Mesendoderm (in vitro differentiated cells): ENCODE data around the gene AIM2.
"Not testable (repeated sequence)": the region's sequence is repeated elsewhere in the genome, so short reads cannot be mapped to it uniquely, and the experiment has no call there.

ENCODE experiments used
- DNase-seq: peaks from one replicate; pipeline ENCODE4 v3.0.0; 2013
- H2AK5ac ChIP-seq: 2 replicates; pipeline ENCODE4 v1.6.1; 2013; ENCODE audit warnings: low read length, inconsistent platforms
- H2BK120ac ChIP-seq: 2 replicates; pipeline ENCODE4 v1.6.1; 2013; ENCODE audit warnings: low read depth, mild to moderate bottlenecking, low read length, moderate library complexity, mixed read lengths
- H2BK15ac ChIP-seq: replicated peaks from 2 replicates; pipeline ENCODE4 v1.6.1; 2013; ENCODE audit warnings: low read depth, mild to moderate bottlenecking, moderate library complexity
- H2BK5ac ChIP-seq: 2 replicates; pipeline ENCODE4 v1.6.1; 2013; ENCODE audit warnings: low read length, inconsistent platforms
- H3K18ac ChIP-seq: 2 replicates; pipeline ENCODE4 v1.6.1; 2013; ENCODE audit warnings: mild to moderate bottlenecking, low read length, mixed read lengths
- H3K23ac ChIP-seq: one replicate; pipeline ENCODE4 v1.6.1; 2013; ENCODE audit warnings: low read length
- H3K27ac ChIP-seq: 2 replicates; pipeline ENCODE4 v1.5.1; 2013; ENCODE audit warnings: low read depth, mild to moderate bottlenecking, inconsistent platforms, low read length, moderate library complexity
- H3K27me3 ChIP-seq: 2 replicates; pipeline ENCODE4 v1.6.1; 2013; ENCODE audit warnings: low read length, control low read depth, mild to moderate bottlenecking, inconsistent platforms; ENCODE audit not compliant: insufficient read depth, poor library complexity
- H3K36me3 ChIP-seq: 2 replicates; pipeline ENCODE4 v1.6.1; 2013; ENCODE audit warnings: low read length, inconsistent platforms; ENCODE audit not compliant: control insufficient read depth, insufficient read depth
- H3K4ac ChIP-seq: one replicate; pipeline ENCODE4 v1.6.1; 2013; ENCODE audit warnings: low read depth, mild to moderate bottlenecking, low read length, moderate library complexity
- H3K4me1 ChIP-seq: 2 replicates; pipeline ENCODE4 v1.6.1; 2013; ENCODE audit warnings: low read depth, low read length, inconsistent platforms; ENCODE audit not compliant: control insufficient read depth
- H3K4me2 ChIP-seq: 2 replicates; pipeline ENCODE4 v1.6.1; 2013; ENCODE audit warnings: low read length
- H3K4me3 ChIP-seq: 2 replicates; pipeline ENCODE4 v1.5.1; 2013; ENCODE audit warnings: mild to moderate bottlenecking, low read length
- H3K56ac ChIP-seq: one replicate; pipeline ENCODE4 v1.6.1; 2013; ENCODE audit warnings: low read length
- H3K79me1 ChIP-seq: 2 replicates; pipeline ENCODE4 v1.6.1; 2013; ENCODE audit warnings: low read length, inconsistent platforms
- H3K79me2 ChIP-seq: 2 replicates; pipeline ENCODE4 v1.6.1; 2013; ENCODE audit warnings: mild to moderate bottlenecking, low read length; ENCODE audit not compliant: control insufficient read depth, insufficient read depth
- H3K9ac ChIP-seq: 2 replicates; pipeline ENCODE4 v1.6.1; 2013; ENCODE audit warnings: low read length, inconsistent platforms
- H4K5ac ChIP-seq: one replicate; pipeline ENCODE4 v1.6.1; 2013; ENCODE audit warnings: low read length
- H4K8ac ChIP-seq: one replicate; pipeline ENCODE4 v1.6.1; 2013; ENCODE audit warnings: low read depth, mild to moderate bottlenecking, control low read depth, low read length, moderate library complexity
- WGBS: extraction: QIAGEN DNeasy Blood & Tissue Kit; methylation state at CpG from one replicate; pipeline ENCODE4 v1.1.7; 2013; ENCODE audit warnings: low lambda C conversion rate, missing lambda C conversion rate; ENCODE audit not compliant: insufficient coverage; ENCODE audit errors: extremely low coverage; 5-methylcytosine and 5-hydroxymethylcytosine counted together

Gene AIM2

GRCh38 chr1:159046486-159046885, 30.1 kb downstream of the AIM2 start:
- H3K4ac ChIP-seq, DNase-seq, H3K79me2 ChIP-seq, H3K23ac ChIP-seq, H2BK15ac ChIP-seq, H3K56ac ChIP-seq, H3K27me3 ChIP-seq, H3K4me3 ChIP-seq, H4K5ac ChIP-seq, H4K8ac ChIP-seq, H2BK5ac ChIP-seq, H2BK120ac ChIP-seq, H2AK5ac ChIP-seq, H3K27ac ChIP-seq, H3K4me1 ChIP-seq, H3K36me3 ChIP-seq, H3K79me1 ChIP-seq, H3K4me2 ChIP-seq, H3K18ac ChIP-seq, H3K9ac ChIP-seq: not testable (repeated sequence)
- no CpG with 5 or more reads among the region's 1 CpG for WGBS

GRCh38 chr1:159040893-159041724, 35.5 kb downstream of the AIM2 start:
- H2AK5ac ChIP-seq, result no peak overlapping the region
- DNase-seq, result no peak
- no peaks in the 10 kb centered on the region for H3K79me1 ChIP-seq
- H3K4ac ChIP-seq, result no peak overlapping the region
- H3K27me3 ChIP-seq, result no peaks in the 10 kb centered on the region
- H3K4me3 ChIP-seq, result no peak overlapping the region
- no peak overlapping the region for H3K9ac ChIP-seq
- no peak overlapping the region for H3K4me2 ChIP-seq
- H3K79me2 ChIP-seq, result no peaks in the 10 kb centered on the region
- no peak overlapping the region for H3K18ac ChIP-seq
- H3K56ac ChIP-seq, result no peak overlapping the region
- H4K5ac ChIP-seq, result no peak overlapping the region
- WGBS, result no CpG with 5 or more reads among the region's 7 CpGs
- no peaks in the 10 kb centered on the region for H3K4me1 ChIP-seq
- H3K27ac ChIP-seq, result no peak overlapping the region
- no peak overlapping the region for H3K23ac ChIP-seq
- no peak overlapping the region for H2BK120ac ChIP-seq
- no peak overlapping the region for H2BK15ac ChIP-seq
- H4K8ac ChIP-seq, result no peak overlapping the region
- no peak overlapping the region for H2BK5ac ChIP-seq
- H3K36me3 ChIP-seq, result no peaks in the 10 kb centered on the region

GRCh38 chr1:159040206-159040605, 36.4 kb downstream of the AIM2 start:
- H3K79me2 ChIP-seq, result no peaks in the 10 kb centered on the region
- H4K5ac ChIP-seq, result no peak overlapping the region
- H3K79me1 ChIP-seq, result no peaks in the 10 kb centered on the region
- H3K4me2 ChIP-seq, result no peak overlapping the region
- no peak overlapping the region for H4K8ac ChIP-seq
- H3K9ac ChIP-seq, result no peak overlapping the region
- H3K4me3 ChIP-seq, result no peak overlapping the region
- H3K27me3 ChIP-seq, result no peaks in the 10 kb centered on the region
- H2BK120ac ChIP-seq, result no peak overlapping the region
- no peak overlapping the region for H3K56ac ChIP-seq
- no peak overlapping the region for H3K27ac ChIP-seq
- H3K23ac ChIP-seq, result no peak overlapping the region
- no peaks in the 10 kb centered on the region for H3K36me3 ChIP-seq
- H3K18ac ChIP-seq, result no peak overlapping the region
- H3K4me1 ChIP-seq, result no peaks in the 10 kb centered on the region
- H2BK5ac ChIP-seq, result no peak overlapping the region
- no peak overlapping the region for H2BK15ac ChIP-seq
- no CpG with 5 or more reads among the region's 1 CpG for WGBS
- H2AK5ac ChIP-seq, result no peak overlapping the region
- no peak for DNase-seq
- H3K4ac ChIP-seq, result no peak overlapping the region

- no peak overlapping the region for H3K4me3 ChIP-seq
- H4K8ac ChIP-seq, result no peak overlapping the region
- H3K23ac ChIP-seq, result no peak overlapping the region
- H2BK5ac ChIP-seq, result no peak overlapping the region
- H2BK120ac ChIP-seq, result no peak overlapping the region
- no peak overlapping the region for H3K4ac ChIP-seq
- no peak overlapping the region for H3K9ac ChIP-seq
- no peak overlapping the region for H2AK5ac ChIP-seq
- no peak overlapping the region for H3K18ac ChIP-seq
- peak overlapping the region; percentile 30 for H3K56ac ChIP-seq
- no peaks in the 10 kb centered on the region for H3K79me2 ChIP-seq
- no peak overlapping the region for H3K4me2 ChIP-seq
- no peak overlapping the region for H3K27ac ChIP-seq
- DNase-seq, result peak; percentile 42
- H3K27me3 ChIP-seq, result no peaks in the 10 kb centered on the region
- WGBS, result no CpG with 5 or more reads among the region's 3 CpGs
- H2BK15ac ChIP-seq, result no peak overlapping the region
- H3K4me1 ChIP-seq, result peaks cover 4% of the 10 kb centered on the region
- no peaks in the 10 kb centered on the region for H3K79me1 ChIP-seq
- no peak overlapping the region for H4K5ac ChIP-seq
- no peaks in the 10 kb centered on the region for H3K36me3 ChIP-seq
Observed at GRCh38 chr1:159030877-159031447, 45.6 kb downstream of the AIM2 start.

GRCh38 chr1:159030311-159030710, 46.3 kb downstream of the AIM2 start:
- no peaks in the 10 kb centered on the region for H3K36me3 ChIP-seq
- peaks cover 4% of the 10 kb centered on the region for H3K4me1 ChIP-seq
- H3K4me2 ChIP-seq, result no peak overlapping the region
- no peak overlapping the region for H3K18ac ChIP-seq
- no peaks in the 10 kb centered on the region for H3K27me3 ChIP-seq
- H3K9ac ChIP-seq, result no peak overlapping the region
- H3K23ac ChIP-seq, result no peak overlapping the region
- H4K5ac ChIP-seq, result no peak overlapping the region
- no peak overlapping the region for H3K4ac ChIP-seq
- no peak overlapping the region for H4K8ac ChIP-seq
- no peak overlapping the region for H3K4me3 ChIP-seq
- H2BK120ac ChIP-seq, result no peak overlapping the region
- no peak overlapping the region for H2AK5ac ChIP-seq
- H3K79me1 ChIP-seq, result no peaks in the 10 kb centered on the region
- H3K56ac ChIP-seq, result no peak overlapping the region
- no CpG with 5 or more reads among the region's 1 CpG for WGBS
- H3K27ac ChIP-seq, result no peak overlapping the region
- H2BK15ac ChIP-seq, result no peak overlapping the region
- H3K79me2 ChIP-seq, result no peaks in the 10 kb centered on the region
- no peak for DNase-seq
- H2BK5ac ChIP-seq, result no peak overlapping the region
